Osteoblast (primary cell): Measurements from ENCODE around the gene SCN2A. TPM values are rescaled to one million over a fixed set of nuclear protein-coding genes. Genes with fewer than 3 reads are reported as not detected.
"Not testable (repeated sequence)": the region's sequence is repeated elsewhere in the genome, so short reads cannot be mapped to it uniquely, and the experiment has no call there.

Experiments
- DNase-seq: peaks from one replicate; pipeline ENCODE4 v3.0.0; 2011; ENCODE audit warnings: low spot score, mixed read lengths; ENCODE audit not compliant: insufficient read length; ENCODE audit errors: missing footprints
- H2AFZ ChIP-seq: 2 replicates; pipeline ENCODE4 v1.6.0; 2011; ENCODE audit warnings: mild to moderate bottlenecking, low read length
- H3K27ac ChIP-seq: 2 replicates; pipeline ENCODE4 v1.5.1; 2011; ENCODE audit warnings: mild to moderate bottlenecking, low read depth, low read length, moderate library complexity
- H3K27me3 ChIP-seq: 2 replicates; pipeline ENCODE4 v1.6.0; 2012; ENCODE audit warnings: mild to moderate bottlenecking, control low read depth, inconsistent platforms, low read length, moderate library complexity; ENCODE audit not compliant: insufficient read depth
- H3K36me3 ChIP-seq: 2 replicates; pipeline ENCODE4 v1.5.1; 2011; ENCODE audit warnings: mild to moderate bottlenecking, low read length, control low read depth, moderate library complexity; ENCODE audit not compliant: insufficient read depth
- H3K4me1 ChIP-seq: 2 replicates; pipeline ENCODE4 v1.5.1; 2011; ENCODE audit warnings: mild to moderate bottlenecking, low read length, control low read depth, moderate library complexity; ENCODE audit not compliant: insufficient read depth
- H3K4me2 ChIP-seq: 2 replicates; pipeline ENCODE4 v1.6.0; 2011; ENCODE audit warnings: mild to moderate bottlenecking, low read length; ENCODE audit not compliant: insufficient read depth
- H3K4me3 ChIP-seq: fragments of 200-600 bp; sonication (generic); 3 replicates; pipeline ENCODE4 v1.5.1; 2012; ENCODE audit warnings: mild to moderate bottlenecking, low read length, inconsistent platforms; ENCODE audit not compliant: insufficient read depth
- H3K79me2 ChIP-seq: 2 replicates; pipeline ENCODE4 v1.6.0; 2012; ENCODE audit warnings: mild to moderate bottlenecking, low read length, control low read depth, inconsistent platforms; ENCODE audit not compliant: insufficient read depth
- H3K9me3 ChIP-seq: 2 replicates; pipeline ENCODE4 v1.5.1; 2011; ENCODE audit warnings: low read depth, low read length, control low read depth
- H4K20me1 ChIP-seq: 2 replicates; pipeline ENCODE4 v1.6.0; 2012; ENCODE audit warnings: mild to moderate bottlenecking, low read length, control low read depth; ENCODE audit not compliant: insufficient read depth
- total RNA-seq: library from RNA; depleted of rRNA; stranded (reverse); fragments of >200 nt; gene quantifications from 2 replicates; pipeline ENCODE4 v1.2.3, GENCODE V29; 2012
- TF ChIP-seq, protein P1 (sequence below): IDR thresholded peaks from 2 replicates; pipeline ENCODE4 v1.5.1; 2011; ENCODE audit warnings: mild to moderate bottlenecking, low read depth, low read length, moderate library complexity; ENCODE audit errors: extremely low read depth

Gene SCN2A
- total RNA-seq, 1 donor = 2.2 TPM

DNA sequence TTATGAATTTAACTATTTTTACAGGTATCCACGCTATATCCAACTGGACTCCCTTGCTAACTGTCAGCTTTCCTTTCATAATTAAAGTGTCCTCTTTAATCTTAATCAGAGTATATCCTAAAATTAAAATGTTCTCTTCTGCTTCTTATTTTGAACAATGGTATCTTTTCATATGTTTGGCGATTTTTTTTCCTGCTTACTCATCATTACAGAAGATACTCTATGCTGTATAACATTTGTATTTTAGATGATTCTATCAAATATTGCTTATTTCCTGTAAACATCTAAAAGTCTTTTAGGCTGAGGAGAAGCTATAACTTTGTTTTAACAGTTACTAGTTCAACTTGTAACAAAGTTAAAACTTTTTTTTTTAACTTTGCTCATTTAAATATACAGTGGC lies 17.4 kb downstream of the SCN2A start:
- Histone ChIP-seq H3K79me2 (no peaks in the 10 kb centered on the region), H3K27me3 (no peaks in the 10 kb centered on the region), H3K4me2 (no peak overlapping the region), H4K20me1 (no peaks in the 10 kb centered on the region), H2AFZ (no peak overlapping the region), H3K4me1 (no peaks in the 10 kb centered on the region), H3K27ac (no peak overlapping the region), H3K36me3 (no peaks in the 10 kb centered on the region), H3K4me3 (no peak overlapping the region), H3K9me3 (no peaks in the 10 kb centered on the region)
- no peak for DNase-seq
- TF ChIP-seq, protein P1, sequence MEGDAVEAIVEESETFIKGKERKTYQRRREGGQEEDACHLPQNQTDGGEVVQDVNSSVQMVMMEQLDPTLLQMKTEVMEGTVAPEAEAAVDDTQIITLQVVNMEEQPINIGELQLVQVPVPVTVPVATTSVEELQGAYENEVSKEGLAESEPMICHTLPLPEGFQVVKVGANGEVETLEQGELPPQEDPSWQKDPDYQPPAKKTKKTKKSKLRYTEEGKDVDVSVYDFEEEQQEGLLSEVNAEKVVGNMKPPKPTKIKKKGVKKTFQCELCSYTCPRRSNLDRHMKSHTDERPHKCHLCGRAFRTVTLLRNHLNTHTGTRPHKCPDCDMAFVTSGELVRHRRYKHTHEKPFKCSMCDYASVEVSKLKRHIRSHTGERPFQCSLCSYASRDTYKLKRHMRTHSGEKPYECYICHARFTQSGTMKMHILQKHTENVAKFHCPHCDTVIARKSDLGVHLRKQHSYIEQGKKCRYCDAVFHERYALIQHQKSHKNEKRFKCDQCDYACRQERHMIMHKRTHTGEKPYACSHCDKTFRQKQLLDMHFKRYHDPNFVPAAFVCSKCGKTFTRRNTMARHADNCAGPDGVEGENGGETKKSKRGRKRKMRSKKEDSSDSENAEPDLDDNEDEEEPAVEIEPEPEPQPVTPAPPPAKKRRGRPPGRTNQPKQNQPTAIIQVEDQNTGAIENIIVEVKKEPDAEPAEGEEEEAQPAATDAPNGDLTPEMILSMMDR = no peak

DNA sequence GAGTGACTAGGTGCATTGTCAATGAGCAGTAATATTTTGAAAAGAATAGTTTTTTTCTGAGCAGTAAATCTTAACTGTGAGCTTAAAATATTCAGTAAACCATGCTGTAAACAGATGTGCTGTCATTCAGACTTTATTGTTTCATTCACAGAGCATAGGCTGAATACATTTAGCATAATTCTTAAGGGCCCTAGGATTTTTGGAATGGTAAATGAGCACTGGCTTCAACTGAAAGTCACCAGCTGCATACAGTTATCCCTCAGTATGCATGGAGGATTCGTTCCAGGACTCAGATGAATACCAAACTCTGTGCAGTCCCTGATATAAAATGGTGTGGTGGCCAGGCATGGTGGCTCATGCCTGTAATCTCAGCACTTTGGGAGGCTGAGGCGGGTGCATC lies 21.1 kb downstream of the SCN2A start:
- DNase-seq, H3K27ac ChIP-seq, H3K36me3 ChIP-seq, H3K79me2 ChIP-seq, H4K20me1 ChIP-seq, H2AFZ ChIP-seq, H3K27me3 ChIP-seq, H3K4me2 ChIP-seq, H3K4me1 ChIP-seq, H3K9me3 ChIP-seq, H3K4me3 ChIP-seq: not testable (repeated sequence)

- H3K4me3 ChIP-seq = no peak overlapping the region
- no peaks in the 10 kb centered on the region for H3K36me3 ChIP-seq
- DNase-seq = no peak
- H4K20me1 ChIP-seq = no peaks in the 10 kb centered on the region
- H3K9me3 ChIP-seq = no peaks in the 10 kb centered on the region
- H2AFZ ChIP-seq = no peak overlapping the region
- no peaks in the 10 kb centered on the region for H3K79me2 ChIP-seq
- no peaks in the 10 kb centered on the region for H3K27me3 ChIP-seq
- TF ChIP-seq, protein P1 = no peak
- no peaks in the 10 kb centered on the region for H3K4me1 ChIP-seq
- no peak overlapping the region for H3K4me2 ChIP-seq
- H3K27ac ChIP-seq = no peak overlapping the region
Measured at GRCh38 chr2:165268754-165269153, 29.5 kb downstream of the SCN2A start.

- H3K9me3 ChIP-seq = no peaks in the 10 kb centered on the region
- no peak overlapping the region for H3K4me2 ChIP-seq
- no peak overlapping the region for H2AFZ ChIP-seq
- DNase-seq = no peak
- no peaks in the 10 kb centered on the region for H3K4me1 ChIP-seq
- TF ChIP-seq, protein P1 = no peak
- H3K27me3 ChIP-seq = no peaks in the 10 kb centered on the region
- no peak overlapping the region for H3K4me3 ChIP-seq
- no peaks in the 10 kb centered on the region for H3K36me3 ChIP-seq
- H4K20me1 ChIP-seq = no peaks in the 10 kb centered on the region
- no peak overlapping the region for H3K27ac ChIP-seq
- H3K79me2 ChIP-seq = no peaks in the 10 kb centered on the region
Measured at GRCh38 chr2:165273176-165273575, 34.0 kb downstream of the SCN2A start.
